HG03460 (cell line): Measurements from ENCODE around the gene NAPSA.
"Not testable (repeated sequence)": the region's sequence is repeated elsewhere in the genome, so short reads cannot be mapped to it uniquely, and the experiment has no call there.

Source experiments
- ATAC-seq: cut with Tn5 transposase; IDR thresholded peaks from one replicate; pipeline ENCODE4 v1.9.1; 2021; ENCODE audit not compliant: unreplicated experiment

NAPSA gene

GRCh38 chr19:50365434-50366306 lies at the start of gene NAPSA:
Gene NAPSA (minus strand): TSS chr19:50365639. CDS start chr19:50365621, 18 bp downstream.
- no peak for ATAC-seq

- ATAC-seq, result no peak
Observed at GRCh38 chr19:50413531-50413930, 48.1 kb upstream of the NAPSA start.

- no peak for ATAC-seq
Observed at GRCh38 chr19:50413096-50413495, 47.7 kb upstream of the NAPSA start.

GRCh38 chr19:50412419-50412818 lies 47.0 kb upstream of the NAPSA start:
- no peak for ATAC-seq

- no peak for ATAC-seq
Observed at GRCh38 chr19:50410109-50410508, 44.7 kb upstream of the NAPSA start.

GRCh38 chr19:50409347-50409746 lies 43.9 kb upstream of the NAPSA start:
- no peak for ATAC-seq

GRCh38 chr19:50406829-50407228 lies 41.4 kb upstream of the NAPSA start:
- no peak for ATAC-seq

GRCh38 chr19:50406156-50406820 lies 40.8 kb upstream of the NAPSA start:
- ATAC-seq, result no peak

- no peak for ATAC-seq
Observed at GRCh38 chr19:50402544-50403301, 37.3 kb upstream of the NAPSA start.

- ATAC-seq, result no peak
Observed at GRCh38 chr19:50401605-50402450, 36.4 kb upstream of the NAPSA start.

- ATAC-seq, result no peak
Observed at GRCh38 chr19:50399368-50399745, 33.9 kb upstream of the NAPSA start.

- no peak for ATAC-seq
Observed at GRCh38 chr19:50398675-50399367, 33.4 kb upstream of the NAPSA start.

- ATAC-seq, result no peak
Observed at GRCh38 chr19:50394017-50394416, 28.6 kb upstream of the NAPSA start.

GRCh38 chr19:50393589-50393988 lies 28.1 kb upstream of the NAPSA start:
- ATAC-seq, result no peak

GRCh38 chr19:50392759-50393158 lies 27.3 kb upstream of the NAPSA start:
- ATAC-seq, result no peak

- not testable (repeated sequence) for ATAC-seq
Observed at GRCh38 chr19:50390952-50391351, 25.5 kb upstream of the NAPSA start.

GRCh38 chr19:50390295-50390694 lies 24.9 kb upstream of the NAPSA start:
- ATAC-seq, result not testable (repeated sequence)

- ATAC-seq, result no peak
Observed at GRCh38 chr19:50387868-50388245, 22.4 kb upstream of the NAPSA start.

- no peak for ATAC-seq
Observed at GRCh38 chr19:50387176-50387867, 21.9 kb upstream of the NAPSA start.
